ENCODE data around the gene IFI44. TPM values are rescaled to one million over a fixed set of nuclear protein-coding genes. Genes with fewer than 3 reads are reported as not detected.

The IFI44 gene
- total and polyA plus RNA-seq, 2 experiments from 2014 or later, result not detected

DNA sequence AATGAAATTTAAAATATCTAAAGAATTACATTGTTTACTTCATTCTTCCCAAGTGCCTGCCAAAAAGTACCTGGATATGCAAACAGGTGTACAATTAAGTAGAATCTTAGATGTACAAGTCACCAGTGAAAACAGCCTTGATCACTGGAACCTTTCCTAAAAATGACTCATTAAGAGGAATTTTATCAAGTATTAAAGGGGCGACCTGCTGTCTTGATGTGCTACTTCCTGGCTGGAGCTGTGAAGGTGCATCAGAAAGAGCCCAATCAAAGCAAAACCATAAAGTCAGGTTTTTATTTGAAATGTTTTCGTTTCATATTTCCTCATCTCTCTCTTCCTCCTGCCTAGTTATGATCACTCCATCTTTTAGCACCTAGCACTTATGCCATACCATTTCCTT is 33.4 kb downstream of the IFI44 start:
- Mint-ChIP-seq H3K27ac (no peak overlapping the region), H3K27me3 (ENCODE audit: insufficient read depth, low read depth, poor library complexity) (no peaks in the 10 kb centered on the region), H3K36me3 (ENCODE audit: low read depth) (no peaks in the 10 kb centered on the region), H3K9me3 (no peaks in the 10 kb centered on the region), H3K4me3 (no peak overlapping the region), H3K4me1 (no peaks in the 10 kb centered on the region)
- DNase-seq (ENCODE audit: low spot score) (no peak), ATAC-seq (no peak)
- Histone ChIP-seq H4K20me1 (replicated peaks; ENCODE audit: insufficient read depth) (no peaks in the 10 kb centered on the region), H3K4me2 (no peak overlapping the region), H2AFZ (no peak overlapping the region), H3K4me3 (no peak overlapping the region), H3F3A (replicated peaks; ENCODE audit: low read depth) (no peaks in the 10 kb centered on the region), H3K27me3 (ENCODE audit: insufficient read depth) (no peaks in the 10 kb centered on the region), H3K79me2 (replicated peaks; ENCODE audit: insufficient read depth) (no peaks in the 10 kb centered on the region), H3K36me3 (ENCODE audit: insufficient read depth) (no peaks in the 10 kb centered on the region), H3K27ac (ENCODE audit: low read depth) (no peak overlapping the region), H3K9me2 (ENCODE audit: insufficient read depth) (no peaks in the 10 kb centered on the region), H3K4me1 (ENCODE audit: insufficient read depth) (no peaks in the 10 kb centered on the region)
- TF ChIP-seq CTCF (conservative IDR thresholded peaks at IDR 0.05; ENCODE audit: low read depth in 2 of 2), result no peak
- TF ChIP-seq JUNB (IDR thresholded peaks at IDR 0.05; ENCODE audit: unreplicated experiment), result no peak
- TF ChIP-seq EZH2phosphoT487 (IDR thresholded peaks at IDR 0.05; ENCODE audit: unreplicated experiment), result no peak
- TF ChIP-seq, protein P1, sequence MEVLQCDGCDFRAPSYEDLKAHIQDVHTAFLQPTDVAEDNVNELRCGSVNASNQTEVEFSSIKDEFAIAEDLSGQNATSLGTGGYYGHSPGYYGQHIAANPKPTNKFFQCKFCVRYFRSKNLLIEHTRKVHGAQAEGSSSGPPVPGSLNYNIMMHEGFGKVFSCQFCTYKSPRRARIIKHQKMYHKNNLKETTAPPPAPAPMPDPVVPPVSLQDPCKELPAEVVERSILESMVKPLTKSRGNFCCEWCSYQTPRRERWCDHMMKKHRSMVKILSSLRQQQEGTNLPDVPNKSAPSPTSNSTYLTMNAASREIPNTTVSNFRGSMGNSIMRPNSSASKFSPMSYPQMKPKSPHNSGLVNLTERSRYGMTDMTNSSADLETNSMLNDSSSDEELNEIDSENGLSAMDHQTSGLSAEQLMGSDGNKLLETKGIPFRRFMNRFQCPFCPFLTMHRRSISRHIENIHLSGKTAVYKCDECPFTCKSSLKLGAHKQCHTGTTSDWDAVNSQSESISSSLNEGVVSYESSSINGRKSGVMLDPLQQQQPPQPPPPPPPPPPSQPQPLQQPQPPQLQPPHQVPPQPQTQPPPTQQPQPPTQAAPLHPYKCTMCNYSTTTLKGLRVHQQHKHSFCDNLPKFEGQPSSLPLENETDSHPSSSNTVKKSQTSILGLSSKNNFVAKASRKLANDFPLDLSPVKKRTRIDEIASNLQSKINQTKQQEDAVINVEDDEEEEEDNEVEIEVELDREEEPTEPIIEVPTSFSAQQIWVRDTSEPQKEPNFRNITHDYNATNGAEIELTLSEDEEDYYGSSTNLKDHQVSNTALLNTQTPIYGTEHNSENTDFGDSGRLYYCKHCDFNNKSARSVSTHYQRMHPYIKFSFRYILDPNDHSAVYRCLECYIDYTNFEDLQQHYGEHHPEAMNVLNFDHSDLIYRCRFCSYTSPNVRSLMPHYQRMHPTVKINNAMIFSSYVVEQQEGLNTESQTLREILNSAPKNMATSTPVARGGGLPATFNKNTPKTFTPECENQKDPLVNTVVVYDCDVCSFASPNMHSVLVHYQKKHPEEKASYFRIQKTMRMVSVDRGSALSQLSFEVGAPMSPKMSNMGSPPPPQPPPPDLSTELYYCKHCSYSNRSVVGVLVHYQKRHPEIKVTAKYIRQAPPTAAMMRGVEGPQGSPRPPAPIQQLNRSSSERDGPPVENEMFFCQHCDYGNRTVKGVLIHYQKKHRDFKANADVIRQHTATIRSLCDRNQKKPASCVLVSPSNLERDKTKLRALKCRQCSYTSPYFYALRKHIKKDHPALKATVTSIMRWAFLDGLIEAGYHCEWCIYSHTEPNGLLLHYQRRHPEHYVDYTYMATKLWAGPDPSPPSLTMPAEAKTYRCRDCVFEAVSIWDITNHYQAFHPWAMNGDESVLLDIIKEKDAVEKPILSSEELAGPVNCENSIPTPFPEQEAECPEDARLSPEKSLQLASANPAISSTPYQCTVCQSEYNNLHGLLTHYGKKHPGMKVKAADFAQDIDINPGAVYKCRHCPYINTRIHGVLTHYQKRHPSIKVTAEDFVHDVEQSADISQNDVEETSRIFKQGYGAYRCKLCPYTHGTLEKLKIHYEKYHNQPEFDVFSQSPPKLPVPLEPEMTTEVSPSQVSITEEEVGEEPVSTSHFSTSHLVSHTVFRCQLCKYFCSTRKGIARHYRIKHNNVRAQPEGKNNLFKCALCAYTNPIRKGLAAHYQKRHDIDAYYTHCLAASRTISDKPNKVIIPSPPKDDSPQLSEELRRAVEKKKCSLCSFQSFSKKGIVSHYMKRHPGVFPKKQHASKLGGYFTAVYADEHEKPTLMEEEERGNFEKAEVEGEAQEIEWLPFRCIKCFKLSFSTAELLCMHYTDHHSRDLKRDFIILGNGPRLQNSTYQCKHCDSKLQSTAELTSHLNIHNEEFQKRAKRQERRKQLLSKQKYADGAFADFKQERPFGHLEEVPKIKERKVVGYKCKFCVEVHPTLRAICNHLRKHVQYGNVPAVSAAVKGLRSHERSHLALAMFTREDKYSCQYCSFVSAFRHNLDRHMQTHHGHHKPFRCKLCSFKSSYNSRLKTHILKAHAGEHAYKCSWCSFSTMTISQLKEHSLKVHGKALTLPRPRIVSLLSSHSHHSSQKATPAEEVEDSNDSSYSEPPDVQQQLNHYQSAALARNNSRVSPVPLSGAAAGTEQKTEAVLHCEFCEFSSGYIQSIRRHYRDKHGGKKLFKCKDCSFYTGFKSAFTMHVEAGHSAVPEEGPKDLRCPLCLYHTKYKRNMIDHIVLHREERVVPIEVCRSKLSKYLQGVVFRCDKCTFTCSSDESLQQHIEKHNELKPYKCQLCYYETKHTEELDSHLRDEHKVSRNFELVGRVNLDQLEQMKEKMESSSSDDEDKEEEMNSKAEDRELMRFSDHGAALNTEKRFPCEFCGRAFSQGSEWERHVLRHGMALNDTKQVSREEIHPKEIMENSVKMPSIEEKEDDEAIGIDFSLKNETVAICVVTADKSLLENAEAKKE (CRISPR knock-in tag; IDR thresholded peaks at IDR 0.05), result no peak
- no peak for TF ChIP-seq CREB1 (CRISPR knock-in tag; IDR thresholded peaks at IDR 0.05; ENCODE audit: low read depth)

All from GM23338 (cell line).